NB4 (cell line): ENCODE measurements around the gene SV2A.

Experiments
- TF ChIP-seq, protein P1 (sequence below): IDR thresholded peaks from one replicate; pipeline ENCODE4 v1.5.1; 2012; ENCODE audit warnings: low read depth, low read length
- TF ChIP-seq, protein P2 (sequence below): IDR thresholded peaks from 2 replicates; pipeline ENCODE4 v1.6.1; 2011; ENCODE audit warnings: low read depth, low read length

DNA sequence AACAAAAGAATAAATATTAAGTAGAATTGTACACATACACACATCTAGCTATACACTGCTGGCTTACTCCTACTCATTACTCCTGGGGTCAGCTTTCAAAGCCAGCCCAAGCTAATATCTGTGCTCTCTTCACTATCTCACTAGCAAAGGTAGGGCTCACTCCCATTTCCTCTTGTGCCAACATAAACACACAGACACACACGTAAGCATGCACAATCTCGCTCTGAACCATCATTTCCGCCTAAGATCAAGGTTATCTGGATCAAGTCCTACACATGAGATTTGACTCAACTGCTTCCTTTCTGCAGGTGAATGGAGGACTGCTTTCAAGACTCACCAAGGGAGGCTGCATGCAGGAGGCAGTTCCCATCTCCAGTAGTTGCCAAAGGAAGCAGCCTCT is 47.8 kb upstream of the SV2A start:
- TF ChIP-seq, protein P1, sequence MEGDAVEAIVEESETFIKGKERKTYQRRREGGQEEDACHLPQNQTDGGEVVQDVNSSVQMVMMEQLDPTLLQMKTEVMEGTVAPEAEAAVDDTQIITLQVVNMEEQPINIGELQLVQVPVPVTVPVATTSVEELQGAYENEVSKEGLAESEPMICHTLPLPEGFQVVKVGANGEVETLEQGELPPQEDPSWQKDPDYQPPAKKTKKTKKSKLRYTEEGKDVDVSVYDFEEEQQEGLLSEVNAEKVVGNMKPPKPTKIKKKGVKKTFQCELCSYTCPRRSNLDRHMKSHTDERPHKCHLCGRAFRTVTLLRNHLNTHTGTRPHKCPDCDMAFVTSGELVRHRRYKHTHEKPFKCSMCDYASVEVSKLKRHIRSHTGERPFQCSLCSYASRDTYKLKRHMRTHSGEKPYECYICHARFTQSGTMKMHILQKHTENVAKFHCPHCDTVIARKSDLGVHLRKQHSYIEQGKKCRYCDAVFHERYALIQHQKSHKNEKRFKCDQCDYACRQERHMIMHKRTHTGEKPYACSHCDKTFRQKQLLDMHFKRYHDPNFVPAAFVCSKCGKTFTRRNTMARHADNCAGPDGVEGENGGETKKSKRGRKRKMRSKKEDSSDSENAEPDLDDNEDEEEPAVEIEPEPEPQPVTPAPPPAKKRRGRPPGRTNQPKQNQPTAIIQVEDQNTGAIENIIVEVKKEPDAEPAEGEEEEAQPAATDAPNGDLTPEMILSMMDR = no peak
- TF ChIP-seq, protein P2, sequence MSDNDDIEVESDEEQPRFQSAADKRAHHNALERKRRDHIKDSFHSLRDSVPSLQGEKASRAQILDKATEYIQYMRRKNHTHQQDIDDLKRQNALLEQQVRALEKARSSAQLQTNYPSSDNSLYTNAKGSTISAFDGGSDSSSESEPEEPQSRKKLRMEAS = no peak
